Left hindlimb (tissue), 1 donor: ENCODE results near the gene HPCAL4.

ENCODE experiments used
- DNase-seq: peaks from one replicate; pipeline ENCODE4 v3.0.0-alpha.2; 2018

Gene HPCAL4

DNA sequence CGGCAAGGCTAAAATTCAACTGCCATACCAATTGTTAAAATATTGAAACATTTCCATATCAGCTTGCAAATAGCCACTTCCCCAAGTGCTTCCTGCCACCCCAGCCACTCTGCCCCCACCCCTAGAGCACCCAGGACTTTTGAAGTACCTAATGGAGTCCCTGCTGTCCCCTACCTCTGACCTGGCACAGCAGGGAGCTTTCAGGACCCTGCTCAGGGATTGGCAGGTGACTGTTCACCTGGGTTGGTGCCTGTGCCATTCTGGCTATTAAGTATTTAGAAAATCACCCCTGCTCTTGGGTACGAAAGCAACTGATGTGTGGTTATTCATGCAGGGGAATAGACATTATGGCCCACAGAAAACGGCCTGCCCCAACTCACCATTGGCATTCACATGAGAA is 9.1 kb upstream of the HPCAL4 start:
- DNase-seq: no peak

DNA sequence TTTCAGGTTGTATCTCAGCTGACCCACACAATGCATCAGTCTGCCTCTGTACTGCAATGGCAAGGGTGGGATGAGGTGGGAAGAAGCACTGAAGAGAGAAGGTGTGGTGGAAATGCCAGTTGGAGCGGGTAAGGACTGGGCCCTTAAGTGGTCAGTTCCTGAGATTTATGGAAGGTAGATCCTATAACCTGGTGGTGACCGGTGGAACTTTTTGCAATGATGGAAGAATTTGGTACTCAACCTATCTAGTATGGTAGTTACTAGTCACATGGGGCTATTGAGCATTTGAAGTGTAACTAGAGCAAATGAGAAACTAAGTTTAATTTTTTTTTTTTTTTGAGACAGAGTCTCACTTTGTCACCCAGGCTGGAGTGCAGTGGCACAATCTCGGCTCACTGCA is 8.2 kb upstream of the HPCAL4 start:
- no peak for DNase-seq

DNA sequence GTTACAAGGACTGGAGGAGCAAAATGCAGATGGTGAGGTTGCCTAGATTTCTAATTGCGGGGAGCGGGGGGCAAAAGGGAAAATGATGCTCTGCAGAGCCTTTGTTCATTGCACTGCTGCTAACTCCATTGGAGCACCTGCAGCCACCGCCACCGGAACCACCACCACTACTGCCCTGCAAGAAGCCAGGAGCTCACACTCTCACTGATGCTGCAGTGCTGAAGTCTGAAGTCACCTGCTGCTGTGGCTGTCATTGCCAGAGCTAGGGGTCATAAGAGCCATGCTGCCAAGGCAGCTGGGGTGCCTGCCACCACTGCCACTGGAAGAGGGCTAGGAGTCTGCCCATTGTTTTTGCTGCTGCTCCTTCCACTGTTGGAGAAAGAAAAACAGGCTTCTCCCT is 7.3 kb upstream of the HPCAL4 start:
- no peak for DNase-seq

DNA sequence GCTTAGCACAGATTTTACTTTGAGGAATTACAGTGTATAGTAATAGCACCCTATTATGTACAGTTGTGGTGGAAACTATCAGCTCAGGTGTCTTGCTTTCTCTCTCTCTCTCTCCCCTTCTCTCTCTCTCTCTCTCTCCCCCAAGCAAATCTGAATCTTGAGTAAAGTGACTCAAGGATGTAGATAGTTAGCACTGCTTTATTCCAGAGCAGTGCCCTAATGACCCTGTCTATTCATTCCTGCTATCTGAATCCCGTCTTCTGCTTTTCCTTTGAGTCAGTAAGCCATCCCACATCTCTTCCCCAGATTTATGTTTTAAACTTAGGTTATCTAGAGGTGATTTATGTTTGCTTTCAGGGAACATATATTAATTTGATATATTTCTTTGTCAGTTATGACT is 5.2 kb upstream of the HPCAL4 start:
- no peak for DNase-seq

DNA sequence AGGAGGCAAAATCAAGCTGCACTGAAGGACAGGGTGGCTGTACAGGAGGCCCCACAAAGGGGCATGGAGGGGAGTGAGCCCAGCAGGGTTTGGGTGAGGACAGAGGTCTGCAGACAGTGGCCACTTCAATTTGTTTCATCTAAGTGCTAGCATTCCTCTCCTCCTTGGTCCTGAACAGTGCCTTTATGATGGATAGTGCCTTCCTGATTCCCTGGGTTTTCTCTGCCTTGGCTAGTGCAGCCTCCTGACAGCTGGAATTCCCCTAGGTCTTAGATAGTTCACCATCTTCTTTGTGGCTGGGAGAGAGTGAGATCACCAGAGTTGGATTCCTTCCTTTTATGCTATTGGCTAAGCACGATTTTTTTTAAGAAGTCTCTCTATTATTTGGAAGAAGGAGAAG is 3.8 kb upstream of the HPCAL4 start:
- DNase-seq: no peak

DNA sequence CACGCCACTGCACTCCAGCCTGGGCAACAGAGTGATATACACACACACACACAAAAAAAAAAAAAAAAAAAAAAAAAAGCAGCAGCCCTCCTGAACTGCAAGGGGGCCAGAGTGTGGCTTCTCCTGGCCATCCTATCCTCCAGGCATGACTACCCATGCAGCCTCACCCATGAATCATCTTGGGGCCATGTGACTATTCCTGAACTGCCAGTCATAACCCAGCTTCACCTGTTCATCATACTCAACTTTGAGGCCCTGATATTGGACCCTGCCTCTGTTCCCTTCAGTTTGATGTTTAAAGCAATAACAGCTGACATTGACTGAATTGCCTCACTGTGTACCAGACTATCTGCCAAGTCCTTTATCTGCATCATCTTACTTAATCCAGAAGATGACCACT is 2.8 kb upstream of the HPCAL4 start:
- DNase-seq: no peak

DNA sequence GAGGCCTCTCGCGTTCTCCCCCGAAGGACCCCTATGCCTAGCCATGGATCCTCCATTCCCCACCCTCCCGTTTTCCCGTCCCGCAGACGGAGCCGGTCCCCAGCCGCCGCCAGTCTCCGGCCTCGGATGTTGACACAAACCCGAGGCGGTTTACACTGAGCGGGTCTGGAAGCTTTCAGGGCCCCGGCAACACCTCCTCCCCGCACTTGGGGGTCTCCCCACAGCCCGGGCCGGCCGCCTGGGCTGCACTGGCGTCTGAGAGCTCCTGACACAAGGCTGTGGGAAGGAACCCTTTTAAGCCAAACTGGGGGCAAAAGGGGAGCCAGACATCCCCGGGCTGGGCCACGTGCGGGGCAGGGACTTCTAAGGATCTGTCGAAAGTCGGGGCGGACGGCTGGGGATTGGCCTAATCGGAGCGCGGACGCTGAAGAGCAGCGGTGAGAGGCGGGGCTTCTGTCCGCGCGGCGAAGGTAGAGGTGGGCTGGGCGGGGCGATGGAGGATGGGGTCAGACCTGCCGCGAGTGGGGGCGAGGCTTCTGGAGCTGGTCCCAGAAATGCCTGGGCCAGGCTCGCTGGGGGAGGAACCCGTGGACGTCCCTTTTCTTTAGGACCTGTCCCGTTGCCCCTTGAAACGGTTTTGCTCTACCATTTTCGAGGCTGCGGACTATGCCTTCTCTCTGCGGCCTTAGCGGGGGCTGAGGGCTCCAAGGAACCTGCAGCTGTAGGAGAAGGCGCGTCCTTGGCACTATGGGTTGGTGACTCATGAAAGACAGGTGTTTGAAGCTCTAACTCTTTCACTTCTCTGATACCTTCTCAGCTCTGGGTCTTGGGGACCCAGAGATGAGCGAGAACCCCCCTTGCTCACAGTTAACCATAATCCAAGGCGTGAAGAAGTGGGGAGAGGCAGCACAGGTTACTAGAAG is 1.2 kb upstream of the HPCAL4 start:
- no peak for DNase-seq

DNA sequence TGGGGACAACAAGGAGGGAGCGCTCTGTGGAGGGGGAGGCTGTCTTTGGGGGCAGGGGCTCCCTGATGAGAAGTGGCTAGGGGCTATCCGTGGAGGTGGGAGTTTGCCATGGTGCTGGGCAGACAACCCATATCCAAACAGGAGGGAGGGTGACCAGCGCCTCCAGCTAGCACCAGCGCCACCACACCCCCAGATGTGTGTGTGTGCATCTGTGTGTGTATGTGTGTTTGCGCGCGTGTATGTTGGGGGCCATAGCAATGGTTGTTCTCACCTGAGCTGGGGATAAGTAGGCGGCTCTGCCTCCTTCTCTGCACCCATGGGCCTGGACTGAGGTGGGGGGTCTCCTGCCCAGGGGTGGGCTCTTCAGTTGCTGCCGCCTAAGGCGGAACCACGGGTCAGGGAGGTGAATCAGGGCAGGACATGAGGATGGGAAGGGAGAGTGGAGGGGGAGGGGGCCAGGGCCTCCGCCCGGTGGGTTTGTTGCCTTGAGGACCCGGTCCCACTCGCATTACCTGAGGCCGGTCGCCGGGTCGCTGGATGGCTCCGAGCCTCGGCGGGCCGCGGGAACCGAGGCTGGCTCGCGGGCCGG is 345 bp downstream of the HPCAL4 start:
- DNase-seq: no peak

DNA sequence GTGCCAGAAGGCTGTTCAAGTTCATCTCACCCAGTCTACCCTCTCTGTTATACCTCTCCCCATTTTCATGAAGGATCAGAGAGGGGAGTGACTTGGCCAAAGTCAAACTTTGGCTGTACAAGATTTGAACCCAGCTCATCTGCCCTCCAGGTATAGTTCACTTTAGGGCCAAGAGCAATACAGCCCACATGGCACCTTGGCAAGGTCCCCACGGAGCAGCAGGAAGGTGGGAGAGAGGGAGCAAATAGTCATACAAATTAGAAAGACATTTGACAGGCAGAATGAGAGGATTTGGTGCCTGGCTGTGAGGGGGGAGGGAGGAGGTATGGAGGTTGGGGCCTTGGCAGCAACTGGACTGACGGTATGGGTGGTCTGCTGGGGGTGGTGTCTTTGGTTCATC is 1.0 kb downstream of the HPCAL4 start:
- no peak for DNase-seq

DNA sequence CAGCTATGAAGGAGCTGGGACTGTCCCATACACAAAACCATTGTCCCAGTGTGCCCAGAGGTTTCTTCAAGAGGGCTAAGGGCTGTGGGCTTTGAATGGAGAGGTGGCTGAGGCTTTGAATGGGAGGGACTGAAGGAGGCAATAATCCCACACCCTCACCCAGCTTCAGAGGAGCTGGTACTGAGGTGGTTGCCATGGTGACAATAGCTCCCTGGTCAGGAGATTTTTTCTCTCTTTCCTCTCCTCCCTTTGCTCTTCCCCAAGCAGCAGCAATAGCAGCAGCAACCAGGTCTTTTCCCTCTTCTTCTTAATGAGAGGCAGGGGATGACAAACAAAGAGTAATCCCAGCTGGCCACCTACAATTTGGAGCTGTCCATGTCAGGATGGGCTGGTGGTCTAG is 1.6 kb downstream of the HPCAL4 start:
- DNase-seq: no peak

DNA sequence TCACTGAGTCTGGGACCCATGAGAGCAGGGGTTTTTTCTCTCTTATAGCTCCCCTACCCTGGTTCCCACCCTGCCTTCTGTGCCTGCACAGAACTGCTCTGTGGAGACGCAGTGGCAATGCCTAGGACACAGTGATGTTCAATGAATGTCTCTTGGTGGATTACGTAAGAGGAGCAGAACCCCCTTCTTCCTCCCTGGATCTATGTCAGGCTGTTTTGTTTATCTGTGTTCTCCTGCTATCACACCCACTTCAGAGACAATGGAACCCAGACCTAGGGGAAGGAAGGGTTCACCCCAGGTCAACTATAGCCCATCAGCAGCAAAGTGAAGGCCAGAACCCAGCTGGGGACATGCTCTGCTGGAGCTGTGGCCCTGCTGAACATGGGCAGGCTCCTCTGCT is 2.0 kb downstream of the HPCAL4 start:
- DNase-seq: no peak

DNA sequence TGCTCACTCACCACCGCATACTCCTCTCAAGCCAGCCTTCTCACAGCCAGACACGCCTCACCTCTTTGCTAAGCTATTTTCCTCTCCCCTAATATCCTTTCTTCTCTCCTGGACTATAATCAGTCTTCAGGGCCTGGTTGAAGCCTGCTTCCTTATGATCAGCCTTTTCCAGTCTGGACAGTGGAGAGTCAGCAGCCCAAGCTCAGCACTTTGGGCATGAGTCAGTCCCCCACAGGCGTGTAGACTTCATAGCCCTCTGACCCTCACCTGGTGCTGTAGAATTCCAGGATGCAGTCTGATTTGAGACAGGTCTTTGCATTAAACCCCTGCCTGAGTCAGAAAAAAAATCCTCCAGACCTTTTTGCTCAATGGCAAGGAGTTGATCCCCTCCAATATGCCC is 2.5 kb downstream of the HPCAL4 start:
- DNase-seq: no peak

DNA sequence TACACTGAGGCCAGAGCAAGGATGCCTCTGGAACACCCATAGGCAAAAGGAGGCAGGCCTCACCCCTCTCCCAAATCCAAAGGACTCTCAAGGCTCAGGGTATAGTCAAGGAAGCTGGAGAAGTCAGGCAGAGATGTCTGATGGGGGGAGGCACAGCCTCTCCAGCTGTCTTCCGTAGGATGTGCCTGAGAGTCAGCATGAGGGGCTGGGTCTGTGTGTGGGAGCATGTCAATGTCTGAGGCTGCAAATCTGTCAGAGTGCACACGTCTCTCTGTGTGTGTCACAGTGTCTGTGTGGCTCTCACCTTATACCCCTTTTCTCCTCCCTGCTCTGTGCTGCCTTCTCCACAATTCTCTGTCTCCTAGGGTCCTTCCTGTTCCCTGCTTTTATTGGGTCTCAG is 4.0 kb downstream of the HPCAL4 start:
- DNase-seq: no peak

DNA sequence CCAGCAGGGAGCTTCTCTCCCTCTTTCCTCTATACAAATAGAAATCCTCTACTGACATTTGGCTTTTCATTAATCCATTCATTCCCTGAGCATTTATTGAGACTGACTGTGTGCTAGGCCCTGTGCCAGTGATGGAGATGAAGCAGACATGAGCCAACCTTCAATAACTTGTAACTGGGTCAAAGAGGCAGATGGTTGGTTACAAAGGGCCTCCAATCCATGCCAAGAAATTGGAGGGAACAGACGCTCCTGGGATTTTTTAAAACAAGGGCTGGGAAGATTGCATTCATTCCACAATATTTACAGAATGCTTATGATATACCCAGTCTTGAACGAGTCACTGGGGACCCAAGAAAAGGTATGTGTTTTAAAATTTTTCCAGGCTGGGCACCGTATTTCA is 6.2 kb downstream of the HPCAL4 start:
- no peak for DNase-seq

DNA sequence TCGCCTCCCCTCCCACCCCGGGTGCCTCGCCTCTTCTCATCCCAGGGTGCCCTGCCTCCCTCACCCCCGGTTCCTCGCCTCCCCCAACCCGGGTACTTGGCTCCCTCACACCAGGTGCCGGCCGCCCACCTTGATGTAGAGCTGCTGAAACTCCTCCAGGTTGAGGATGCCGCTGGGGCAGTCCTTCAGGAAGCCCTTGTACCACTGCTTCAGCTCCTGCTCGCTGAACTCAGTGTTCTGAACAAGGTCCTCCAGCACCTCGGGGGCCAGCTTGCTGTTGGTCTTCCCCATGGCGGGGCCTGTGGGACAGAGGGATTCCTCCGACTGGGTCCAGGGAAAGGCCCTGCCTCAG is 6.9 kb downstream of the HPCAL4 start:
- no peak for DNase-seq

DNA sequence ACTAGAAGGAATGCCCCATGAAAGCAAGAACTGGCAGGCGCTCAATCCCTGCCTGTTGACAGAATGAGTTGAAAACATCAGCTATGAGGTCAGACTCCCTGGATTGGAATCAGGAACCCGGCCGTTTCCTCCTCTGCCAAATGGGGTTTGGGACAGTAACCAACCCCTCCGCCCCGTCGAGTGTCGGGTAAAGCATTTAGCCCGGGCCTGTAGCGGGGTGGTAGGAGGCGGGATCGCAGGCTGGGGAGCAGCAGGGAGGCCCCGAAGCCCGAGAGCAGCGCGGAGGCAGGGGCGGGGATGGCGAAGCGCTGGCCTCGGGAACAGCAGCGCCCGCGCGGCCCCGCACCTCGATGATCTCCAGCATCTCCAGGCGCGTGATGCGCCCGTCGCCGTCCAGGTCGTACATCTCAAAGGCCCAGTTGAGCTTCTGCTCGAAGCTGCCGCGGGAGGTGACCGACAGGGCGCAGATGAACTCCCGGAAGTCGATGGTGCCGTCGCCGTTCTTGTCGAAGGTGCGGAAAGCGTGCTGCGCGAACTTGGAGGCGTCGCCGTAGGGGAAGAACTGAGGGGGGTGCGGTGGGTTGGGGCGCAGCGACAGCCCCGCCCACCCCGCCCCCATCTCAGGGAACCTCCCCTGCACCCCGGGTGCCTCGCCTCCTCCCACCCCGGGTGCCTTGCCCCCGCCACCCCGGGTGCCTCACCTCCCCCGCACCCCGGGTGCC is 7.5 kb downstream of the HPCAL4 start:
- DNase-seq: no peak

DNA sequence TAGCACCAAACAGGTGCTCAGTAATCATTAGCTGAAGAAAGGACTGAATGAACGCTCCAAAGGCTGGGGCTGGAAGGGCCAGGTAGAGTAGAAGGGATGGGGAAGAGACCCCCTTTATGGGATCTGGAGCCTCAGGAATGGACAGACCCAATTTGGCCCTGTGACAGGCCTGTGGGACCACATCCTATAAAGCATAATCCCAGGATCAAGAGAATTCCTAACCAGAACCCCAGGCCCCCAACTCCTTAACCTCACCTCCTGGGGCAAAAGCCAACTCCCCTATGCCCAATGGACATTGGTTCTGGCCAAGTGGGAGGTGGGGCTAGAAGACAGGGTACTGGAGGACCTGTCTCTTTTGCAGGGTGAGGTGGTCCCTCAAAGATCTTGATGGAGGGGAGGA is 9.2 kb downstream of the HPCAL4 start:
- DNase-seq: no peak

DNA sequence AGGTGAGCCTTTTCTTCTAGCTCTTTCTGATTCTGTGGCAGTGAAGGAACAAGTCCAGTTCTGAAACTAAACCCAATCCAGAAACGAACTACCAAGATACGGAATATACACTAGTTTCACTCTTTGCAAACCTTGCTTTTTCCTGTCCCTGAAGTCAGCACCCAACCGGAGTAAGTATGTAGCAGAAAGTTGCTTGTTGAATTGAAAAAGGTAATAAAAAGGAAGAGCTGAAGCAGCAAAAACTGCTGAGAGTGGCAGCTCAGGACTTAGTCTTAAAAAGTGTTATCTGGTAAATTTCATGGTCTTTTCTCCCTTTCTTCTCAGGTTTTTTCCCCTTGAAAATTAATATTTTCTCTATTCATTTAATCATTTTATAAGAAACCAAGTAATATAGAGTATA is 9.9 kb downstream of the HPCAL4 start:
- no peak for DNase-seq

DNA sequence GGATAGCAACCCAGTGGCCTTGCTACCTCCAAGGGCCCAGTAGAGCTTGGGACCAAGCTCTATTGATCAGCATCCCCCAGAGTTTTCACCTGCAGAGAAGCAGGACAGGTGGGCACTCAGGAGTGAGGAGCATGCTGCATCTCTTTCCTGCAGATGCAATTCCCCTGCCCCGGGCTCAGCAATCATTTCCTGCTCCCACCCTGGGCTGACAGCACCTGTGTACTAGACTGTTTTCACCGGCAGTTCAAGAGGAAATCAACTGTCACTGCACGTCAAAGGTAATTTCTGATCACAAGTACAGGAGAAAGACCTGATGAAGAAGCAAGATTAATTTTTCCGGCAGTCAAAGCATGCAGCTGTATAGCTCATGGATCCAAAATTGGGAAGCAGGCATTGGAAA is 10.5 kb downstream of the HPCAL4 start:
- DNase-seq: no peak

DNA sequence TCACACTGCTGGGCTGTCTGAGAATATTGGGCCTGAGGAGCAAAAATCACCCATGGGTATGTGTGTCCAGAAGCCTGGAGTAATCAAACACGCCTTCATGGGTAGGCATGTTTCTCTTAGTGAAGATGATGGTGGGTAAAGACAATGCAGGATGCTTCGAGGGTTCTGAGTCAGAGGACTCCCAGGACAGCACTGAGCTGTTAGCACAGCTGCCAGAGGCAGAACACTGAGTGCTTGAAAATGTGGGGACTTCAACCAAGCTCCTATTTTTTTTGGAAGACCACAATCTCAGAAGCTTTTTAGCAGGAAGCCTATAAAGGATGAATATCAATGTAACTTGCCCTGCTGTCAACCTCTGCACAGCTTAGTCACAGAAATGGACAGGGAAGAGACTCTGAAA is 11.4 kb downstream of the HPCAL4 start:
- DNase-seq: no peak

DNA sequence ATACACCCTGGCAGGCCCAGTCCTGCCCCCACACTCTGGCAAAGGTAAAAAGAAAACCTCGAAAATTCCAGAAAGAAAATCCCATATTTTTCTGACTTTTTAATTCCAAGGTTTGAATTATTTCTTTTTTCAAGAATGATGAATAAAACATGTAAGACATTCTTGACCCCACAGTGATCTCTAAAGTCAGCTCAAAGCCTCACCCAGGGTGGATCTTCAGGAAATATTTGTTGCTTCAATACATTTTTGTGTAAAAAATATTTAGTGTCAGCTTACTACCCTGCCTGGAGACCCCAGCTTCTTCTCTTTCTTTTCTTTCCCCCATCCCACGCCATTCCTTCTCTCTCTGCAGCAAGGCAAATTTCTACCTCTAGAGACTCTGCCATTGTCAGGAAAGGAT is 12.3 kb downstream of the HPCAL4 start:
- DNase-seq: no peak

DNA sequence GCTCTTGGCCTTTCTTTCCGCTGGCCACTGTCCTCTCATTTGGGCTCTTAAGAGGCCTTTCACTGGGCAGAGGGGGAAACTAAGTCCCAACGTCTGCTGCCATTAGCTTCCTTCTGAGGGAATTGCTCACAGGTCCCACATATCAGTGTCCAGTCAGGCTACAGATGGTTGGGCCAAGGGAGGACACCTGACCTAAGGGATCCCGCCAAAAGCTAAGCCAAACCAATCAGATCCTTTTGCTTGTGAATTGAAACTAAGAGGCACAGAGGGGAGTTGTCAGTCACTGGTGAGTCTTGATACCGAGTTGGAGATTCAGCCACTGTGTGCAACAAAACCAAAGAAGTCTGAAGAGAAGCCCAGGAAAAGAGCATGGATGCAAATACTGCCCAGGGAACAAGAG is 13.6 kb downstream of the HPCAL4 start:
- no peak for DNase-seq

DNA sequence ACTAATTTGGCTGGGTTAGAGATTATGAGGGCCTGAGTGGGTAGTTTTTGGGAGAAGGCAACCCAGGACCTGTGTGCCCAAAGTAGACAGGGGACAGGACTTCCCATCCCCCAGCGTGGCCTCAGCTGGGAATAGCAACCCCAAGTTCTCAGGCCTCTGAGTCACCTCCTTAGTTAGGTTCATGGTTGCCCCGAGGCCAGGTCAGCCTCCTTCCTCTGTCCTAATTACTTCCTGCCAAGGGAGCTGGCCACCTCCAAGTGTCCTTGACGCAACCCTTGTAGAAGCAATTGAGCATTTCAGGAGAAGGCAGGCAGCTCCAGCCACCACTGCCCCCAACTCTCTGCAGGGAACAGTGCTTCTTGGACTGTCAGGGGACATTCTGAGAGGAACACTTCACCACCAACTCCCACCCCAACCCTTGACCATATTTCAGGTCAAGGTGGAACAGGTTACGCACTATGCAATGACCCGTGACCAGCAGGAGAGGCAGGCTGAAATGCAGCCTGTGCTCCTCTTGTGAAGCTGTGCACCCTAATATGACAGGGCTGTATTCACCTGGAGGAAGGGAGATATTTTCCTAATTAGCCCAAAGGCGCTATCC is 14.2 kb downstream of the HPCAL4 start:
- DNase-seq: no peak

DNA sequence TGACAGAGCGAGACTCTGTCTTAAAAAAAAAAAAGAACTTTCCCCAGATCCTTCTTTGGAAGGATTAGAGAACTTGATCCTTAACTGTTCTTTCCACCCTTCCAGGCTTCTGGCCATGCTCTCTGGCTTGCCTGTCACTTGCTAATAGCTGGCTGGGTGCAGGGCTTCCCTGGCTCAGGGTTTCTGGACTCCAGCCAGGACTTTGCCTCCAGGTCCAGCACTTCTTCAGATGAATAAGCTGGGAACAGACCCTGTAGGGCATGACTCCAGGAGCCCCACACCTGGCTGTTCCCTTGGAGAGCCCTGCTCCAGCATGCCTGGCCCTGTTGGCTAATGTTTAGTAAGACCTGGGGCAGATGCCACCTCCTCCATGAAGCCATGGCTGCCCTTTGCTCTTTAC is 16.0 kb downstream of the HPCAL4 start:
- DNase-seq: no peak
